NCI-H2107 (cell line): ENCODE results near the gene PTGER1.

Source experiments
- DNase-seq: peaks from one replicate; lab custom pipeline; 2025; lab: John Stamatoyannopoulos, UW

Gene PTGER1

DNA sequence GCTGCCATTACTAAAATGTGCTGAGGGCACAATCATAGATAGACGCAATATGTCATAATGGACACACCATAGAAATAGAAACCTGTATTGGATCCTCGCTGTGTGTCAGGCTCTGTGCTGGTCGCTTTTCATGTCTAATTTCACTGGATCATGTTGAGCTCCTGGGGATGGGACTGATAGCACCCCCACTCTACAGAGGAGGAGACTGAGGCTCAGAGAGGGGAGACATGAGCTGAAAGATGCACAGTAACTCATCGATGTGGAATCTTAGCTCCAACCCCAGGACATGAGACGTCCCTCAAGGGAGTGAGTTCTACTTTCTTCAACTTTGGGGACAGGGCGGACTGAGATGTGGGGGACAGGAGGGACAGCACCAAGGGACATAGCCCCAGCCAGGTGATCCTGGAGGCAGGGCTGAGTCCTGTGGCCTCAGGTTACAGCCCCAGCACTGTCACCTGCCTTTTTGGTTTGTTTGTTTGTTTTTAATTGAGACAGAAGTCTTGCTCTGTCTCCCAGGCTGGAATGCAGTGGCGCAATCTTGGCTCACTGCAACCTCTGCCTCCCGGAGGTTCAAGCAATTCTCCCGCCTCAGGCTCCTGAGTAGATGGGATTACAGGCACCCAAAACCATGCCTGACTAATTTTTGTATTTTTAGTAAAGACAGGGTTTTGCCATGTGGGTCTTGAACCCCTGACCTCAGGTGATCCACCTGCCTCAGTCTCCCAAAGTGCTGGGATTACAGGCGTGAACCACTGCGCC, 27.4 kb upstream of the PTGER1 start:
- DNase-seq = no peak

DNA sequence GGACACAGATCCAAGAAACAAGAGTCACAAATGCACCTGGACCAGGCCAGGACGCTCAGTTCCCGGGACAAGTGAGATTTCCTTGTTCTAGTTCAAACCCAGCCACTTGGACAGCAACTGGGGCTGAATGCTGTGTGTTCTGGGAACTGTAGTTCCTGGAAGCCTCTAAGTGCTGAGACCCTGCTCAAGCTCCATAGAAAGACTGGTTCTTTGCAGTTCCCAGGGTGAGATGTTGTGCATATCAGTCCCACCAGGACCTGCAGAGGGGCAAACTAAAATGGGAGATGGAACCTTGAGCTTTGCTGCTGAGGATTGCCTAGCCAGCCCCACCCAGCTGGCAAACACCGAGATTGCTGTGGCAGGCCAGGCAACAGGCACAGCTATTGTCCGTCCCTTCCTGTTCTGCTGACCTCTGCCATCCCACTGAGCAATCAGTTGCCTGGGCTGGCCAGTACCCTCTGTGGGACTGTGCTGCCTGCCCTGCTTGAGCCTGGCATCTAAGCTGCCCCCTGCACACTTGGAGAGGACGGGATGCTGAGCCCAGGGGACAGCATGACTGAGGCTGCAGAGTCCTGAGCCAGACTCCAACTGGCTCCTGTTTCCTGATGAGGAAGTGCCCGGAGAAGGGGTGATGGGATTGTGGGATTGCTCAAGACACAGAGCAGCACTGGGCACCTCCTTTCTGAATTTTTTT, 22.2 kb upstream of the PTGER1 start:
- no peak for DNase-seq

DNA sequence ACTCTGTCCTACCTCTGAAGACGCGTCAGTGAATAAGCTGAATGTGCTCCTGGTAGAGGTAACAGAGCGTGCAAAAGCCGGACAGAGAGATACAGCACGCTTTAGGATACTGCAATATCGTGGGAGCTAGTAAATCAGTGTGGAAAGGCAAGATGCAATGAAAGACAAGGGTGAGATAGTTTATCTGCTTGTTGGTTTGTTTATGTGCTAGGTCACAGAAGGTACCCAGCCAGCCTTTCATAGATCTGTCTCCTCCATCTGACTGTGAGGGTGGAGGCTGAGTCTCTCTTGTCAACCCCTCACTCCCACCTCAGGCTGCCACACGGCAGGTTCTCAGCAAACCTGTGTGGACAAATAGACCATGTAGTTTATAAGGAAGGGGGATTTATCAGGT, 21.7 kb upstream of the PTGER1 start:
- DNase-seq = no peak

DNA sequence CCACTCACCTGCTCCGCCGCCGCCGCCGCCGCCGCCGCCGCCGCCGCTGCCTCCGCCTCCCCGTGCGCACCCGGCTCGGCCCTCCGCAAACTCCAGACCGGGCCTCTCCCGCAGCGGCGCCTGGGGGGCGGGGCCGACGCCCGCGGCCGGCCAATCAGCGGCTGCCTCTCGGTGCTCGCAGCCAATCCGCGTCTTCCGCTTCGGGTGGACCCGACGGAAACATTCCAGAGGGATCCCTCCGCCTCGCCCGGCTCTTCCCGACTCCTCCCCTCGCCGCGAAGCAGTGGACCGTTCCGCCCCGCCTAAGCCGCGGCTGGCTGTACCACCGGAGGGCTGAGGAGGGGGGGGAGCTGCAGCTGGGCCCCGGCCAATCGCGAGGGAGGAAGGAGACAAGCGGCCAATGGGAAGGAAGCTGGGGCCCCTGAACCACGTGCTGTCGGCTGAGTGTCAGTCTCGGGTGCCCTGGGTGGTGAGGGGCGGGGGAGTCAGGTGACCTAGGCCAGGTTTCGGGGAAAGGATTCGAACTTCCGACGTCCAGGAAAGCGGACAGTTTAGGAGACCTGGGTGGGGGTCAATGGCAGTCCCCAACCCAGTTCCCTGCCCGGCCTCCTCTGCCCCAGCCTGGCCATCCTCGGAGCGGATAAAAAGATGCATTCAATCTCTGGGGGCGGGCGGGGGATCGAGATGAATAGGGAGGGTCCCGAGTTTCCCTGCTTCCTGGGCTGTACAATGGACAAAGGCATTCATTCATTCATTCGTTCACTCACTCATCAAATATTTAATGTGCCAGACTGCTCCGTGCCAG, 21.1 kb upstream of the PTGER1 start, which contains the start of gene GIPC1:
TSS of gene GIPC1 (minus strand) at position 99 of the 805 bp plus-strand sequence. CDS start 13,151 bp downstream, outside the sequence.
- DNase-seq = peak; percentile 95

DNA sequence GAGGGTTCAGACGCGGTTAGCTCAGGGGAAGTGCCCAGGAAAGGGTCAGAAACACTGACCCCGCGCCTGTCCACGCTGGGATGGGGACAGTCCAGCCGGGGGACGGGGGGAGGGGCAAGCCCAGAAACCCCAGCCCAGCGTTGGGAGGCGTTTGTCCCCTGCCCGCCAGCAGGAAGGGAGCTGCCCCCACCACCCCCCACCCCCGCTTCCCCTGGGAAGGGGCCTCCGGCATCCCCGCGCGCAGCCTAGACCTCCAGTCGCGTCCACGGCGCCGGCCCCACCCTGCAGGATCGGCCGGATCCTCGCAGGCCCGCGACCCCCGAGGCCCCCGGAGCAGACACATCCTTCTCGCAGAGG, 20.5 kb upstream of the PTGER1 start:
- DNase-seq = no peak

DNA sequence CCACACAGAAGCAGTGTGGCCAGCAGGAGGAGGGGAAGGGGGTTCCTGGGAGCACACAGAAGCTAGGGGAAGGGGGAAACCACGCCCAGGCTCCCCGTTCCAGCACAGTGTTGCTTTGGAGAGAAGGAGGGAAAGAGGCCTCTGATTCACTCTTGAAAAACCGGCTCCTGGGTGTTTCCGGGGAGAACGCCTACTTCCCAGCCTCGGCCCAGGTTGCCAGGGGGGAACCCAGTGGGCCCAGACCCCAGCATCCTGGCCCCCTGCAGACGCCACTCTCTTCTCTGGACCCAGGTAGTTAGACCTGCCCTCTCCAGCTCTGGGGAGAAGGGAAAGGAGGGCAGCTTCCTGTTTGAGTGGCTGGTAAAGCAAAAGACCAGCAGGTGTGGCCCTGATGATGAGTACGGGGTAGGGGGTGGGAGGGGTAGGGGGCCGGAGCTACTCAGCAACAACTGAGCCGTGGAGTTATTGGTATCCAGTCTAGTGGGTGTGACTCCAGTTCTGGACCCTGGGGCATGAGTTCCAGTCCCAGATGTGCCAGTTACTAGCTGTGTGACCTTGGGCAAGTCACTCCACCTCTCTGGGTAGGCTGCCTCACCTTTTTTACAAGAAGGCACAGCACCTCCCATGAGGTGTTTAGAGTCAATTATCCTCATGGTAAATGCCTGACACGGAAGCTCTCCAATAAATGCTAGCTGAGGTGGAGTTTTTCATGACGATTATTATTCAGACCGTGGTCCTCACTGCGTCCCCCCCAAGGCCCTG, 19.9 kb upstream of the PTGER1 start:
- DNase-seq = no peak

DNA sequence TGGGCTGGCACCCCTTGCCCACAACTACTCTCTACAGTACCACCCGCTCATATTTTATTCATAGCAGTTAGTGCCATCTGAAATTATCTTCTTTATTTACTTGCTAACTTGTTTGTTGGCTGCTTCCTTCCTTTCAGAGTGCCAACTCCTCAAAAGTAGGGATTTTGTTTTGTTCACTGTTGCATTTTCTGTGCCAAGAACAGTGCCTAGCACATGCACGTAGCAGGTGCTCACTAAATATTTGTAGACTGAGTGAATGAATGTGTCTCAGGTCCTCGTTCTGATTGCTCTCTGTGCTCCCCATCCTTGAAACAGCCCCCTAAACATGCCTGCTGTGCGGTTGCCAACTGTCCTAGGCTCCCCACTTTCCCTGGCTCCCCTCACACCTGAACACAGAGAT, 19.3 kb upstream of the PTGER1 start:
- DNase-seq = no peak

DNA sequence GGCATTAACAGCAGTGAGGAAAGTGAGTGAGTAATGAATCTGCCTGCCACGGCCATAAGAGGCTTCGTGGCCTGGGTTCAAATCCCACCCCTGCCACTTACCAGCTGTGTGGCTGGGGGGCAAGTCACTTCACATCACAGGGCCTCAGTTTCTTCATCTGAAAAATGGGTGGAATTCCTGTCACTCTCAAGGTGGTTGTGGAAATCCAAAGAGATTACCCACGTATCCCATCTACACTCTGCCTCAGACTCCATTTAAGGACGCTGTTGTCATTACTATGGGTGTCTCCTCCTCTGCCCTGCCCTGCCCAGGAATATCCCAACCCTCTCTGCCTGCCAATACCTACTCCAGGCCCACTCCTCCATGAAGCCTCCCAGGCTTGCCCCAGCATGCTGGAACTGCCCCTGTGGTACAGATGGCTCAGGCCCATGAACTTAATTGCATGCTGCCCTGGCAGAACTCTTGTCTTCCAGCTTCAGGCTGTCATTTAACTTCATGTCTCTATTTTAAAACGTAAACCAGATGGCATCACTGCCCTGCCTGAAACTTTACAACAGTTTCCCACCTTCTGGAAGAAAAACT, 17.7 kb upstream of the PTGER1 start:
- DNase-seq = no peak

DNA sequence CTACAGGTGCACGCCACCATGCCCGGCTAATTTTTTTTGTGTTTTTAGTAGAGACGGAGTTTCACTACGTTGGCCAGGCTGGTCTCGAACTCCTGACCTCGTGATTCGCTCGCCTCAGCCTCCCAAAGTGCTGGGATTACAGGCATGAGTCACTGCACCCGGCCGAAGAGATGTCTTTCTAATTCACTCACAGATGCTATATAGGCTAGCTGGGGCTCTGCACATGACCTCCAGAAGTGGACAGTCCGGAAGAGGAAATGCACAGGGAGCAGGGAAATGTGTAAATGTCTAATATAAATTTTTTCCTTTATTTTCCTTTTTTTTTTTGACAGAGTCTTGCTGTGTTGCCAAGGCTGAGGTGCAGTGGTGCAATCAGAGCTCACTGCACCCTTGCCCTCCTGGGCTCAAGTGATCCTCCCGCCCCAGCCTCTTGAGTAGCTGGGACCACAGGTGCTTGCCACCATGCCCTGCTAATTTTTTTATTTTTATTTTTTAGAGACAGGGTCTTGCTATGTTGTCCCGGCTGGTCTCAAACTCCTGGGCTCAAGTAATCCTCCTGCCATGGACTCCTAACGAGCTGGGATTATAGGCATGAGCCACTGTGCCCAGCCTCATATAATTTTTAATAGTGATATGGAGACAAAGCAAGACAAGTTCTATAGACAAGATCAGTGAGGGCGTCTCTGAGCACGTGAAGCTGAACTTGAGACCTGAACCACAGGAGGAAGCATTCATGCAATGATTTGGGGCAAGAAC, 12.4 kb upstream of the PTGER1 start:
- no peak for DNase-seq

DNA sequence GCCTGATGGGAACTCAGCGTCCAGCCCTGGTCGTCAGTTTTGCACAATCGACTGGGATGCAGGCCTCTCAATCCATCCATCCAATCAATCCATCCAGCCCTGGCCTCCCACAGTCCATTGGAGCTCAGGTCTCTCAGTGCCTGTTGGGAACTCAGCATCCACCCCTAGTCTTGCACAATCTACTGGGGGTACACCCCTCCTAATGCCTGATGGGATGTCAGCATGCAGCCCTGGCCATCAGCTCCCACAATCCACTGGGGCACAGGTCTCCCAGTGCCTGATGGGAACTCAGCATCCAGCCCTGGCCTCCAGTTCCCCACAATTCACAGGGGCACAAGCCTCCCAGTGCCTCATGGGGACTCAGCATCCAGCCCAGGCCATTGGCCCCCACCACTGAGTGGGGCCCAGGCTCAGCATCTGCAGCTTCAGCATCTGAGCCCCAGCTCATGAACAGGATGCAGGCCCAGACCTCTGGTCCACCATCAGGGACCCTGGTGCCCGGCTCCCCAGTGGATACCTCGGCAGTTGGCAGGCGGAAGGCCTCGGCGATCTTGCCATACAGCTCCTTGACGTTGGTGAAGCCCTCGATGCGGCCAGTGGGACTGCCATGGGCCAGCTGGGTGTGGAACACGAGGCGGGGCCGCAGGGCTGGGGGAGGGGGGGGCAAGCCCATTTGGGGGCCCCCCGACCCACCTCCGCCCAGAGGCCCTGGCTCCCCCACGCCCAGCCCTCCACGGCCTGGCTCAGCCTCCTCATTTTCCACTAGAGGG, 7.2 kb upstream of the PTGER1 start:
- DNase-seq = no peak

DNA sequence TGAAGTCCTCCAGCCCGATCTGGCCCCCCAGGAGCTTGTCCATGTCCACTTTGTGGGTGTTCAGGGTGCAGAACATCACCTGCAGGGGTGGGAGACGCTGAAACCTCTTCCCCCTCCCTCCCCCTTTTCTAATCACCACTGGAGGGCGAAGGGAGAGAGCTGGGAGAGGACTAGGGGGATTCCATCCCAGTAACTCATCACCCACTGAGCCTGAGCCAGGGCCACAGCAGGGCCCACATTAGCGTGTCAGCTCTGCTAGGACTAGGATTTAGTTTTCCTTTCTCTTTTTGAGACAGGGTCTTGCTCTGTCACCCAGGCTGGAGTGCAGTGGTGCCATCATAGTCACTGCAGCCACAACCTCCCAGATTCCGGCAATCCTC, 5.5 kb upstream of the PTGER1 start:
- no peak for DNase-seq

DNA sequence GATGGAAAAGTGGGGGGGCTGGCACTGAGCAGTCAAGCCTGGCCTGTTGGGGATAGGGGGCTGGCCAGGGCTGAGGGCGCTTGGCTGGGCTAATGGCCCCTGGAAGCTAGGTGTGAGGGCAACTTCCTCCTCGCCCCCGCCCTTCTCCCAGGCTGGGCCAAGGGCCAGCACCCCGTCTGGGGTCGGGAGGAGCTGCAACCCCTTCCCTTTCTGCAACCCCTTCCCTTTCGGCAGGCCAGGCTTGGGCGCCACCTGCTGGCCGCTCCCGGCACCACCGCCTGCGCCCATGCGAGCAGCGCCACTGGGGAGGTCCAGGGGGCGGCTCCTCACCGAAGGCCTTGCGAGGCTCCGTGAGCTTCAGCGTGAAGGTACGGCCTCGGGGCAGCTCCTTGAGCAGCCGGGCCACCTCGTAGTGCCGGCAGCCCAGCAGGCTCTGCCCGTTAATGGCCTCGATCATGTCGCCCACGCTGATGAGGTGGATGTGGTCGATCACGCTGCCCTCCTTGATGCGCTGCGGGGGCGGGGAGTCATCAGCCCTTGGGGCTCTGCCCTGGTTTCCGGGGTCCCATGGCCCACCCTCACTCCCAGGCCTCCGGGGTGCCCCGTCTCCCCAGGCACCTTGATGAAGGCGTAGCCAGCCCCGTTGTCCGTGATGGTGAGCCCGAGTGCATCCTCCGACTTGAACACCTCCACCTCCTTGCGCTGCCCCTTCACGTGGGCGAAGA, 5.0 kb upstream of the PTGER1 start:
- DNase-seq = no peak

DNA sequence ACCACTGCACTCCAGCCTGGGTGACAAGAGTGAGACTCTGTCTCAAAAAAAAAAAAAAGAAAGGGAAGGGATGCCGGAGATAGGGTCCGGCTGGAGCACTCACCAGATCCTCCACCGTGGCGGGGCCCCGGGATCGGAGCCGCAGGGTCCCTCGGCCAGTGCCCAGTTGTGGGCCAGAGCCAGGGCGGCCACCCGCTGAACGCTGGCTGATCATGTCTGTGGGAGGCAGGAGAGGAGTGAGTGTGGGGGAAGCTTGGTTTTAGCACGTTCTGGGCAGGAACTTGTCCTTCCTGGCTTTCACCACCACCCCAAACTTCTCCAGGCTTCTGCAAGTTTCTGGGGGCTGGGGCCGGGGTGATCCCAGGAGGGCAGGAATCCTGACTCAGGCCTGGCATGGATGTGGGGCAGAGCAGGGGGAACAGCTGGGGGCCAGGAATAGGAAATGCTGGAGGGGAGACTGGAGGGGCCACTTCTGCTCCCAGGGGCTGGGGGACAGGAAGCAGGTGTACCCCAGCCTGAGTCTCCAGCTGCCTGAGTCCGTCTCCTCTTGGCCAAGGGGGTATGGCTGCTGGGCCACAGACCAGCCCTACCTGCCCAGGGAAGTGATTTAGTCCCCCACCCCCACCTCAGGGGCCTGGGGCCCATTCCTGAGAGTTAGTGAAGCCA, 4.3 kb upstream of the PTGER1 start:
- DNase-seq = no peak

DNA sequence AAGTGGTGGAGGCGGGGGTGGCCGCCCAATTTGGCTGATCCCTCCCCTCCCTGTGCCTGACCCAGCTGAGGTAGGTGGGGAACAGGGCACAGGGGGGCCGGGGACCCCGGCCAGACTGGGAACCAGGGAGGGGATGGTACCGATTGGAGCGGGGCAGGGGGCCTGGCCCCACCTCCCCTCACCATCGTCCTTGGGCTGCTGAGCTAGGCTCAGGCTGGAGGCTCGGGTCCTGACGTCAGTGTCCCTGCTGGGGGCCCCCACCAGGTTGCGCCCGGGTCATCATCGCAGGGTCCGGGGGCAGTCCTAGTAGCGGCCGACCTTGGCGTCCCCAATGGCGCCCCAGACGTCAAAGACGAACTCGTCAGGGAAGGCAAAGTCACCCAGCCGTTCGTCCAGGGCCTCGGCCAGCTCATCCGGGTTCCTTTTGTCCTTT, 3.0 kb upstream of the PTGER1 start:
- no peak for DNase-seq

DNA sequence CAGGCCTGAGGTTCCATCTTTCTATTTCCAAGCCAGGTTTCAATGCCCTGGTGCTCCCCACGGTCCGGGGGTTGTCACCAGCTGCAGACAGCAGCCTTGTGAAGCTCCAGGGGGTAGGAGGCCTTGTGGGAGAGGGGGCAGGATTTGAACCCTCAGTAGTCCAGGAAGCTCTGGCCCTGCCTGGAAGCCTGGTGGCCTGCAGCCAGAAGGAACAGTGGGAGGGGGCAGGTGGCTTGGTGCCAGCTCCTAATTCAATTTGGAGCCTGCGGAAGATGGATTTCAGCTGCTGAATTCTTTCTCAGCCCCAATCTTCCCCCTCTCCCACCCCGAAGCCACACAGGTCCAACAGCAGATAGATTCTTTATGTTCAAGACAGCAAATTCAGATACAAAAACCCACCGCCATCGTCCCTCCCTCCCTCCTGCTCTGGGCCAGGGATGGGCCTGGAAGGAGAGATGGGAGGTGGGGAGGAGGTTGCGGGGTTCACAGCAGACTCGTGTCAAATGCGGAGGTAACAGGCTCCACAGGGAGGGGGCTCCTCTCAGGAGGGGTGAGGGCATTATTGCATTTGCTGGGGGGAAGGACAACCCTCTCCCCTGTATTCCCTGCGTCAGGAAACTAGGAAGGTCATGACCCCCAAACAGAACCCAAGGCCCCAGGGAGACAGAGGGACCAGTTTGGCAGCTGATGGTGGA, 2.4 kb upstream of the PTGER1 start:
- DNase-seq = no peak

DNA sequence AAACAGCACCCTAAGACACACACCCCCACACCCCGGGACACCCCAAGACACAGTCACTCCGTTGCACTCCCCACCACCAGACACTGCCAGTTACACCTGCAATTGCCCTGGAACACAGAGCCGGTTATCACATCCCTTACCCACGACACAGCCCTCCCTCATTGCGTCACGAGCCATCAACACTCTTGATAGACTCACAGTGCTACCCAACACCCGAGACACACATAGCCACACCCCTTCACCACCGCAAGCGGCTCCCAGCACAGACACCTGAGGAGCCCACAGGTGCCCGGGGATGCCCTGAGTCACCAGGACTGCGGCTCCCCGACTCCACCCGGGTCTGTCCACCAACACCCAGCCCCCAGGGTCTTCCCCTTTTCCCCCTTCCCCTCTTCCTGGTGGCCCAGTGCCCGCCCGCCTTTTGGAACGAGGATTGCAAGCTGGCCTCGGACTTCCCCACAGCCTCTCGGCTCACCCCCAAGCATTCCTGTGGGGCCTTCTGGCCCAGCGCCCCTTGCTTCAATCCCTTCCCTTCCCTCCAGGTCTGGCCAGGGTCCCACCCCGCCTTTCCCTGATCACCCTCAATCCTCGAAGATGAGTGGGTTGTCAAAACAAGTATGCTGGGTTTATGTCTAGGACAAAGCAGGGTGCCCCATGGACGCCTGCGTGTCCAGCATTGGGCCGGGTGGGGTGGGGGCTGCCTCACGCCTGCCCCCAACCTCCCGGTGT, 1.7 kb upstream of the PTGER1 start:
- DNase-seq = peak; percentile 71

DNA sequence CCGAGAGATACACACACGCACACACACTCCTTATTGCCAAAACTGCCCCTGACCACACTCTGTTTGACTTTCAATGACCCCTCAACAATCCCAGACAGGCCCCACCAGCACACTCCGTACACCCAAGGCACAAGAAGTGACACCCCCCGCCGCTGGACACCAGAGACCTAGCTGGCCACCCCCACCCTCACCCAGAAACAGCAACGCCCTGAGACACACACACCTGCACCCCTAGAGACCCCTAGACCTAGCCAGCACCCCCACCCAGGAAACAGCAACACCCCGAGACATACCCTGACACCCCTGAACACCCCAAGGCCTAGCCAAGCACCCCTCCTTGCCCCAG, 1.1 kb upstream of the PTGER1 start:
- DNase-seq = no peak

DNA sequence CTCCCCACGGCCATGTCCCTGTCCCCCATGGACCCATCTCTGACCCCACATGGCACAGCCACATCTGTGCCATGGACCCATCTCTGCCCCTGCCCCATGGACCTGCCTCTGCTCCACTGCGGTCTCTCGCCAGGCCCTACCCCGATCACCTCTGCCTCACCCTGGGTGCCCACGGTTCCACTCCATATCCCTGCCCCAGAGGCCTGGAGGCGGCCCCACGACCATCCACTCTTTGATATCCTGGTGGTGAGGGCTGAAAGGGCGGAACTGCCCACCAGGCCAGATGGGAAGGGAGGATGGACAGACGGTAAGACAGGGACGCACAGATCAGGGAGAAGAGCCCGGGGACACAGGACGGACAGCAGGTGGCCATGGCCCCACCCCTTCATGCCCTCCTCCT, 327 bp downstream of the PTGER1 start:
- no peak for DNase-seq
